AG04449 (cell line): ENCODE results near the gene MAST4.

Experiments used
- CTCF ChIA-PET: fragments of 350-600 bp; formaldehyde crosslinking; extraction: SDS; loops from one replicate; lab custom pipeline; 2021; ENCODE audit warnings: antibody characterized with exemption; lab: Yijun Ruan, JAX
- POLR2A ChIA-PET: fragments of 400-600, 350-600 bp; formaldehyde crosslinking; extraction: SDS; loops from one replicate; lab custom pipeline; 2020; ENCODE audit warnings: antibody characterized with exemption, inconsistent platforms; lab: Yijun Ruan, JAX
- DNase-seq: peaks from one replicate; pipeline ENCODE4 v3.0.0-alpha.2; 2010; ENCODE audit warnings: low read depth, low spot score
- H3K4me3 ChIP-seq: 2 replicates; pipeline ENCODE4 v1.5.1; 2011; ENCODE audit warnings: low read depth, mild to moderate bottlenecking, control low read depth, low read length
- TF ChIP-seq, protein P1 (sequence below): IDR thresholded peaks from one replicate; pipeline ENCODE4 v1.5.1; 2011; ENCODE audit warnings: mild to moderate bottlenecking, moderate library complexity, low read length, control low read depth, inconsistent platforms; ENCODE audit not compliant: insufficient read depth; ENCODE audit errors: missing control alignments

The MAST4 gene

DNA sequence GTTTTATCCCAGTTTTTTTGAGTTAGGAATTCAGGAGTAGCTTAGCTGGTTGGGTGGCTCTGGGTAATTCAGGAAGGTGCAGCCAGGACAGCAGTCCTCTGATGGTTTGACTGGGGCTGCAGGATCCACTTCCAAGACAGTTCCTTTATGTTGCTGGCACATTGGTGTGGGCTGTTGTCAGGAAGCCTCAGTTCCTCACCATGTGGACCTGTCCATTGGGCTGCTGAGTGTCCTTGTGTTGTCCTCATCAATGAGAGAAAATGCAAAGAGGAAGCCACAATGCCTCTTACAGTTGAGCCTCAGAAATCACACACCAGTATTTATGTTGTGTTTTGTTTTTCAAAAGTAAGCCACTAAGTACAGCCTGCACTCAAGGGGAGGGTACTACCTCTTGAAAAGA, 140.9 kb downstream of the MAST4 start:
- TF ChIP-seq, protein P1, sequence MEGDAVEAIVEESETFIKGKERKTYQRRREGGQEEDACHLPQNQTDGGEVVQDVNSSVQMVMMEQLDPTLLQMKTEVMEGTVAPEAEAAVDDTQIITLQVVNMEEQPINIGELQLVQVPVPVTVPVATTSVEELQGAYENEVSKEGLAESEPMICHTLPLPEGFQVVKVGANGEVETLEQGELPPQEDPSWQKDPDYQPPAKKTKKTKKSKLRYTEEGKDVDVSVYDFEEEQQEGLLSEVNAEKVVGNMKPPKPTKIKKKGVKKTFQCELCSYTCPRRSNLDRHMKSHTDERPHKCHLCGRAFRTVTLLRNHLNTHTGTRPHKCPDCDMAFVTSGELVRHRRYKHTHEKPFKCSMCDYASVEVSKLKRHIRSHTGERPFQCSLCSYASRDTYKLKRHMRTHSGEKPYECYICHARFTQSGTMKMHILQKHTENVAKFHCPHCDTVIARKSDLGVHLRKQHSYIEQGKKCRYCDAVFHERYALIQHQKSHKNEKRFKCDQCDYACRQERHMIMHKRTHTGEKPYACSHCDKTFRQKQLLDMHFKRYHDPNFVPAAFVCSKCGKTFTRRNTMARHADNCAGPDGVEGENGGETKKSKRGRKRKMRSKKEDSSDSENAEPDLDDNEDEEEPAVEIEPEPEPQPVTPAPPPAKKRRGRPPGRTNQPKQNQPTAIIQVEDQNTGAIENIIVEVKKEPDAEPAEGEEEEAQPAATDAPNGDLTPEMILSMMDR = no peak
- H3K4me3 ChIP-seq = no peak overlapping the region
- DNase-seq = no peak
- ChIA-PET CTCF (no interaction called here), POLR2A (no interaction called here)

DNA sequence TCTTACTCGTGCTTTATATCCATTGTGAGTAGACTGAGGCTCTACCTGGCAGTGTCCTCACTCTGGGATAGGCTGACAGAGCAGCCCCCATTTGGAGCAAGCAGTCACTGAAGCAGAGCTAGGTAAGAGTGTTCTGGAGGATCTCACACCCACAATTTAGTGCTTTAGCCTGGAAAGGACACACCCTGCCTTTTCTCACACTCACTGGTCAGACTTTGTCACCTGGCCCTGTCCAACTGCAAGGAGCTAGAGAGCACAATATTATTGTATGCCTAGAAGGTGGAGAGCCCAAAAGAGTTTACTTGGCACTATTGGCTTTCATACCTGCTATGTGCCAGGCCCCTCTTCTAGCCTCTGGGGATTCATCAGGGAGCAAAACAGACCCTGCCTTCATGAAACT, 141.9 kb downstream of the MAST4 start:
- POLR2A ChIA-PET = no interaction called here
- no peak for DNase-seq
- TF ChIP-seq, protein P1 = no peak
- CTCF ChIA-PET = no interaction called here
- H3K4me3 ChIP-seq = no peak overlapping the region

DNA sequence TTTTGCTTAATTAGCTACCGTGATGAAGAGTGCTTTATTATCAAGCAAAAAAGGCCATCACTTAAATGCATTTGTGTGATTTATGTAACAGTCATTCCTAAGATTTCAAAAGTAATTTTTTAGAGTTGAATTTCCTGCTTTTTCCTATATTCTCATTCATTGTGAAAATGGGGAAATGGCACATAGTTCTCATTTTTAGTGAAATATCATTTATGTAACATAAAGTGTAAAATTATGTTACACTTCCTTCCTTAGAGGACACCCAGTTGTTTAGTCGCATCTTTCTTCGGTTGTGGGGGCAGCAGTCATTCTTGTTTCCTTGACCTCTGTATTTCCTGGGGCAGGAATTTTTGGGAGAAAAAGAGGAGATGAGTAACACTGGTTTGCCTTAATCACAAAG, 142.8 kb downstream of the MAST4 start:
- POLR2A ChIA-PET = no interaction called here
- no peak for DNase-seq
- CTCF ChIA-PET = no interaction called here
- H3K4me3 ChIP-seq = no peak overlapping the region
- TF ChIP-seq, protein P1 = no peak

DNA sequence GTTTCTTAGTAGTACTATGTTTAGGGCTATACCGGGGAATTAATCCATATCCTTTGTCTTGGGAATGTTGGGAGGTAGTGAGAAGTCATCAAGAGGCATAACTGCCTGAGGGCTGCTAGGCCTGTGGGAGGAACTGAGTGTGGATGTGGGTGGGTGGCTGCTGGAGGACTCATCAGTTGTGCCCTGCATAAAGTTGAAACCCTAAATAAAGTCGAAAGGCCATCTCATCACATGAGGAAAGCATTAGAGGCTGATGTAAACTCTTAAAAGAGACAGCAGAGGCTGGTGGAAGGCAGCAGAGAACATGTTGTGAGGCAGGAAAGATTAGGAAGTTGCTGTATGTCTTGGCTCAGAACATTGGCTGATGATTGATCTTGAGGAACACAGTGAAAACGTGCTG, 143.8 kb downstream of the MAST4 start:
- CTCF ChIA-PET = no interaction called here

DNA sequence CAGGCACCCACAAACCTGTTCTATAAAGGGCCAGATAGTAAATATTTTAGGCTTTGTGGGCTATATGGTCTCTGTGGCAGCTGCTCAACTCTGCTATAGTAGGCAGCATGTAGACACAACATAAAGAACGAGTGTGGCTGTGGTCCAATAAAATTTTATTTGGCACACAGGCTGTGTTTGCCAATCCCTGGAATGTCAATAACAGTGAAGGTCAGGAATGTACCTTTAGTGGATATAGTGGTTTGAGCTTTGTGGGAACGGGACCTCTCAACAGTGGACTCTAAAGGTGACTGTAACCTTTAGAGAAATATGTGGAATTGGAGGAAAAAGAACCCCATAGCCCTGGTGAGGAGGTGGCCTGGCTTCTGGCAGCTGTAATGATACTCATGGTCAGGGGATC, 145.2 kb downstream of the MAST4 start:
- DNase-seq = no peak
- TF ChIP-seq, protein P1 = no peak
- no peak overlapping the region for H3K4me3 ChIP-seq
- CTCF ChIA-PET = interaction anchor here (1.6 kb wide), 1 partner anchor 435 kb away, joined by 6 read pairs; no protein-coding TSS in a partner anchor
- POLR2A ChIA-PET = no interaction called here

More for the DNA sequence above, 143.8 kb downstream of the MAST4 start:
- TF ChIP-seq, protein P1 = no peak
- no peak for DNase-seq
- H3K4me3 ChIP-seq = no peak overlapping the region
- POLR2A ChIA-PET = no interaction called here

DNA sequence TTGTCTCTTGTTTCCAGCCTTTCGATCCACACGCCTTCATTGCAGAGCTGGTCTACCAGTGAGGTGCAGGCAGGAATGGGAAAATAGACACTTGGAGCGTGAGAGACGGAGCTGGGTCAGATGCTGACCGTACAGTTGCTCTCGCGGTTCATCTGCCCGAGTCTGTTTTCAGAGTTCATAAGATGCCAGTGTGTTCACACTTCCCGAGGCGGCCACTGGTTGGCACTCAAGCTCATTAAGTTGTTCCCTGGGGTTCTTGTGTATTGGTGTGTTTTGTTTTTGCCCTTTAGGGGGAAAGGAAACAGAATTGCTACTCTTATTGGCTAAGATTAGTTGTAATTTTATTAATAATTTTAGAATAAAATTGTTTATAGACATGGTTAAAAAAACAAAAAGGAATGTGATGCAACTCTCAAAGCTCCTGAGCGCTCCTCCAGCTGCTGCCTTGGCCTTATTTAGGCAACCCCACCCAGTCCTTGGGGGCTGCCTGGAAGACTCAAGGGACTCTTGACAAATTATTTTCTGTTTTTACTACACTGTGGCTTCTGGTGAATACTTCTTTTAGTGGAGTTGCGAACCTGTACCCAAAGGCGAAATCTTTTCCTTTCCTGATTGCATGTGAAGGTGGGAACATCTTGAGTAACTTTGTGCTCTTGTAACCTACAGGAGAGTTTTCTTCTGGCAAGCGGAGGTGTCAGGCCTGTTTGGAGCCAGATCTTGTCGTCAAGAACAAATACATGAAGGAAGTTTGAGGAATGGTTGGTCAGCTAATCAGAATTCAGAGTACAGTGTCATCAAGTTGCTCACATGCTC, 146.1 kb downstream of the MAST4 start:
- H3K4me3 ChIP-seq = no peak overlapping the region
- no peak for DNase-seq
- TF ChIP-seq, protein P1 = peak; percentile 18
- ChIA-PET POLR2A (no interaction called here), CTCF (no interaction called here)
